GM19043 (cell line): ENCODE results near the gene KISS1R.
"Not testable (repeated sequence)": the region's sequence is repeated elsewhere in the genome, so short reads cannot be mapped to it uniquely, and the experiment has no call there.

ENCODE experiments used
- ATAC-seq: cut with Tn5 transposase; IDR thresholded peaks from one replicate; pipeline ENCODE4 v1.9.1; 2021; ENCODE audit warnings: low read depth; ENCODE audit not compliant: unreplicated experiment

The KISS1R gene

DNA sequence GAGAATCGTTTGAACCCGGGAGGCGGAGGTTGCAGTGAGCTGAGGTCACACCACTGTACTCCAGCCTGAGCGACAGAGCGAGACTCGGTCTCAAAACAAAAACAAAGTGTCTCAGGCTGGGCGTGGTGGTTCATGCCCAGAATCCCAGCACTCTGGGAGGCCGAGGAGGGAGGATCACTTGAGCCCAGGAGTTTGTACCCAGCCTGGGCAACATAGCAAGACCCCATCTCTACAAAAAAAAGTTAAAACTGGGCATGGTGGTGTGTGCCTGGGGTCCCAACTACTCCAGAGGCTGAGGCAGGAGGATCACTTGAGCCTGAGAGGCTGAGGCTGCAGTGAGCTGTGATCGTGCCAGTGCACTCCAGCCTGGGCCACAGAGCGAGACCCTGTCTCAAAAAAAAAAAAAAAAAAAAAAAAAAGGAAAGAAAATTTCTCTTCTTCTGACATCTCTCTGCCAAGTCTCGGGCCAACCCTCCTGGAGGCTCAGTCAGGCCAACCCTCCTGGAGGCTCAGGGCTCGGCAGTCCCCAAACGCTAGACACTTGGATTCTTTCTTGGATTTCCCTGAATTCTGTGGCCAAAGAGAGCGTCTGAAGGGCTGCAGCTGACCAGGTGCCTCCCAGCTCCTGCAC is 35.0 kb downstream of the KISS1R start:
- no peak for ATAC-seq

DNA sequence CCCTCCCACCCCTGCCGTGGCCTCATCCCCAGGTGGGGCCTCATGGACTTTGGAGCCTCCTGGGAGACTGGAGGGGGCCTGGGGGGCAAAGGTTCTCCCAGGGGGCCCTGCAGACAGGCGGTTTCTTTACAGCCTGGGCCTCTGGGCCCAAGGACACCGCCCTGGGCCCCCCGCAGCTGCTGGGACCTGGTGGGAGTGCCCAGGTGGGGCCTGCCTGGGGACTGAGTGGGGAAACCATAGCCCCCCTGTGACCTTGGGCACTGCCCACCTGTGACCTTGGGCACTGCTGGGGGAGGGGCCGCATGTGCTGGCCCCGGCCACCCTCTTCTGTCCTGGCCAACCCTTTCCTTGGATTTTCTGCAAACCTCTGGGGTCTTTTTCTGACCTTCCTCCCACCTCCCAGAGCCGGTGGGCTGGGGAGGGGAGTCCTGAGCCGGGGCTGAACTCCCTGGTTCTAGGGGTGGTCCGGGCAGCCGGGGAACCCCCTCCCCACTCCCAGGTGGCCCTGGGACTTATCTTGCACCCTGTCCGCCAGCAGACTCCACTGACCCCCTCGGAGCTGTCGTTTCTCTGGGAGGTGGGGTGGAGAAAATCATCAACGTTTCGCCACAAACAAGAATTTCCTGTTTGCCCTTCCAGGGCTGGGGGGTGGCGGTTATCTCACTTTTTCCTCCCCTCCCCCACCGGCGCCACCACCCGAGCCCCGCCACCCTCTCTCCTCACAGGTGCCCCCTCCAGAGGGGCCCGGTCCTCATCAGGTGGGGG is 35.7 kb downstream of the KISS1R start:
- ATAC-seq, result no peak

DNA sequence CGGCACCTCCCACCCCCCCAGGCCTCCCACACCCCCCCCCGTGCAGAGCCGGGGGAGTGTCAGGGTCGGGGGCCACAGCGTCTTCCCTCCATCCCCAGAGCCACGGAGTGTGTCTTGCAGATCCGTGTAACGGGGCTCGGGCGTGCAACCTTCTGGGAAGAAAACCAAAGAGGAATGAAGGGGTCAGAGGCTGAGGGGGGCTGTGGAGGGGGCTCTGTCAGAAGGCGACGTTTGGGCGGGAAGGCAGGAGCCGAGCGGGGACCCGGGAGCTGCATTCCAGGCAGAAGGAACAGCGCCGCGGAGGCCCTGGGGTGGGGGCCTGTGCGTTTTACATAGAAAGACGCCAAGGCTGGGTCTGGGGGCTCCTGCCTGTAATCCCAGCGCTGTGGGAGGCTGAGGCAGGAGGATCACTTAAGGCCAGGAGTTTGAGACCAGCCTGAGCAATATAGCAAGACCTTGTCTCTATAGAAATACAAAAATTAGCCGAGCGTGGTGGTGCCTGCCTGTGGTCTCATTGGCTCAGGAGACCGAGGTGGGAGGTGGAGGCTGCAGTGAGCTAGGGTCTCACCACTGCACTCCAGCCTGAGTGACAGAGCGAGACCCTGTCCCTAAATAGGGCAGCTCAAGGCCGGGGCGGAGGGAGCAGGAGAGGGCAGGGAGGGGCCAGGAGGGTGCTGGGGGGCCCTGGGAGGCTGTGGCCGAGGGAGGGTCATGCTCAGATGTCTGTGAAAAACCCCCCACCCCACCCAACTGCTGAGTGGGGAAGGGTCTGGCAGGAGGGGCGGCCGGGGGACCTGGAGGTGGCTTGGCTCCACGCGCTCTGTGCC is 36.5 kb downstream of the KISS1R start:
- no peak for ATAC-seq

DNA sequence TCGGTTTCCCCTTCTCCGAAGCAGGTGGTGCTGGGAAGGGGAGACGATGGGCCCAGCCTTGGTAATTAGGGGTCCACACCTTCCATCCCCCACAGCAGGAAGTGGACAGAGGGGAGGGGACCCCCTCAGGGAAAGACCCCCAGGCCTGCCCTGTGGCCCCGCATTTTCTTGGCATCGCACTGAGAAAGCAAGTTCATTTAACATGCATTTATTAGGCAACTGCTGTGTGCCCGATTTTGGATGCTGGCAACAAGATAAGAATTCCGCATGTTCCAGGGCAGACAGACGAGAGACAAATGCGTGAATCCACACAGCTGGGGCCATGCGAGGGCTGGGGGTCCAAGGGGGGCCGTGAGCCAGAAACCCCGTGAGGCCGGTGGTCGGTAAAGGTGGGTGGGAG is 37.1 kb downstream of the KISS1R start:
- ATAC-seq, result no peak

DNA sequence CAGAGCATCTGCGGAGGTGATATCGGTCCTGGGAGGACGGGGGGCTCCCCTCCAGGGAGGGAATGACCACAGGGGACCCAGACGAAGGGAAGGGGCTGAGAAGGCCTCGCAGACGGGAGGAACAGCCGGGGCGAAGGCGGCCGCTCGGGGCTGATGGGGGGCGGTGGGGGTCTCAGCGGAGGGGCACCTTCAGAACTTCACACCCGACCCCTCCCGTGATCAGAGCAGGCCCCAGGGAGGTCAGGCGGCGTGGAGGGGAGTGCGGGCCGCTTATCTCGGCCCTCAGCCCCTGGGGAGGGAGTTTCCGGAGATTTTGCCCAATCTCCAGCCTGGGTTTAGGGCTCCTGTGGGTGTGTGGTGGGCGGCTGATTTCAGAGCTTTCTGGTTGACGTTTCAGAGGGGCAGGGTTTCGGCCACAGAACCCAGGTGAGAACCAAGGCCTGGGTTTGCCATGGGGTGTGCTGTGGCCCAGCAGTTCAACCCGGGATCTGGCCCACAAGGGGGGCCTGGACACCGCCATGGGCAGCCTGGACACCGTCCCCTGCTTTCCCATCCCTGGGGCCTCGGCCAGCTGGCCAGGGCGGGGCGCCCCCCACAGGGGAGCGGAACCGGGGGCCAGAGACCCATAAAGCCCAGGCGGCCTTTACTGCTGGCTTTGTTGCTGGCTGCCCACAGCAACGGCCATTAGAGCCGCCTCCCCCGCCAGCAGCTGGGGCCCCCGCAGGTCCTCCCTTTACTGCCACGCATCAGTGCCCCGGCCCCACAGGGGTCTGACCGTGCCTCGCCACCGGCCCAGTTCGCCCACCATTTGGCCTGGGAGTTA is 37.8 kb downstream of the KISS1R start:
- ATAC-seq, result no peak

DNA sequence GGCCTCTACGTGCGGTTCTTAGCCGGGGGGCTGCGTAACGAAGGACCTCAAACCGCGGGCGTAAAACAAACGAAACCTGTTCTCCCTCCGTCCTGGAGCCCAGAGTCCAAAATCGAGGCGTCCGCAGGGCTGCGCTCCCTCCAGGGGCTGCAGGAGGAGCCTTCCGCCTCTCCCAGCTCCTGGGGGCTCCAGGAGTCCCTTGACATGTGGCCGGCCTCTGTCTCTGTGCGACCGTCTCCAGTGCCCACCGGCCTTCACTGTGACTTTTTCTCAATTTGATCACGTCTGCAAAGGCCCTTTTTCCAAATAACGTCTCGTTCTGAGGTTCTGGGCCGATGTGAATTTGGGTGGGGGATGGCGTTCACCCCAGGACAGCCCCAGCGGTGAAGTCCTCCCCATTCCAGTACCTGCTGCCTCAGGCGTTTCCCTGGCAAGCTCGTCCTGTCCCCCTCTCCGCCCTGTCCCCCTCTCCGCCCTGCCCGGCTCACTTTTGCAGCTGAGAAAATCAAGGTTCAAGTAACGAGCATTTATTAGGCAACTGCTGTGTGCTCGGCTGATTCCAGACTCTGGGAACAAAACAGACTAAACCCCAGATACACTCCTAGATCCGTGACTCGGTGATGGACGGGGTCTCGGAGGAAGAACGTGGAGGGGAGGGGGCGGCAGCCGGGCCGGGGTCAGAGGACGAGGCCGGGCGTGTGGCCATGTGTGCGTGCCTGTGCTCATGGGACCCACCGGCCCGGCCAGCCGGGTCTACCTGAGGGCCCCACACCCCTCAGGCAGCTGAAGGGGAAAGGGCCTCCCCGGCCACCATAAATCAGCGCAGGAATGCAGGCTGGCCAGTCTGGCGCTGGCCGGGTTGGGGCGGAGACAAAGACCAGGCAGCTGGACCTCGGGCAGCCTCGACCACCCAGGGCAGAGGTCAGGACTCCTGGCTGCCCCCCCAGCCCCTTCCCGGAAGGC is 39.0 kb downstream of the KISS1R start:
- ATAC-seq, result no peak

DNA sequence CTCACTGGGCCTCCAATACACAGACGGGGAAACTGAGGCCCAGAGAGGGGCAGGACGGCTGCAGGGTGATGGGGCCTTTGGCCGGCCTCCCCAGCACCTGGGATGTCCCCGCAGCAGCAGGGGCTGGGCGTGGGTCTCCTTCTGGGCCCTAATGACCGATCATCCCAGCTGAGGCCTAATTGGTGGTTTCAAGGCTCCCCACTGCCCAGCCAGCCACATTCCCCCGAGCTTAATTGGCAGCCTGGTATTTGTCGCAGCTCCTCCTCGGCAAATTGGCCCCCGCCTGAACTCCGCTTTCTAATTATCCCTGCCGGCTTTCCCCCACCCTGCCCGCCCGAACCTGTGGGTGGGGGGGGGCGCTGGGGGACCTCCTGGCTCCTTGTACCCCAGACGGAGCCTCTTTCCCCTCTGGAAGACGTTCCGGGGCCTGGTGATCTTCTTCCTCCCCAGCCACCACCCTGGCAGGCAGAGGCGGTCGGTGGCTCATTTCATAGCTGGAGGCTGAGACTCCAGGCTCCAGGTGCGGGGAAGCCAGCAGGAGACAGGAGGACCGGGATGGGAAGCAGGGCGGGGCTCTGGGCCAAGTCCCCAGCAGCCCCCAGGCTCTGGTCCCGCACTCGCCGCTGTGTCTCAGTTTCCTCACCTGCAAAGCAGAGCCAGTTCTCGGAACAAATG is 39.8 kb downstream of the KISS1R start:
- no peak for ATAC-seq

DNA sequence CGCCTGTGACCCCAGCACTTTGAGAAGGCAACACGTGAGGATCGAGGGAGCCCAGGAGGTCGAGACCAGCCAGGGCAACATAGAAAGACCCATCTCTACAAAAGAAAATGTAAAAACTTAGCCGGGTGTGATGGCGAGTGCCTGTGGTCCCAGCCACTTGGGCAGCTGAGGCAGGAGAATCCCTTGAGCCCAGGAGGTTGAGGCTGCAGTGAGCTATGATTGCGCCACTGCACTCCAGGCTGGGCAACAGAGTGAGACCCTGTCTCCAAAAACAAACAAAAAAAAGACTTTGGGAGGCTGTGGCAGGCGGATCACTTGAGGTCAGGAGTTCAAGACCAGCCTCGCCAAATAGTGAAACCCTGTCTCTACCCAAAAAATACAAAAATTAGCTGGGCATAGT is 40.4 kb downstream of the KISS1R start:
- not testable (repeated sequence) for ATAC-seq

DNA sequence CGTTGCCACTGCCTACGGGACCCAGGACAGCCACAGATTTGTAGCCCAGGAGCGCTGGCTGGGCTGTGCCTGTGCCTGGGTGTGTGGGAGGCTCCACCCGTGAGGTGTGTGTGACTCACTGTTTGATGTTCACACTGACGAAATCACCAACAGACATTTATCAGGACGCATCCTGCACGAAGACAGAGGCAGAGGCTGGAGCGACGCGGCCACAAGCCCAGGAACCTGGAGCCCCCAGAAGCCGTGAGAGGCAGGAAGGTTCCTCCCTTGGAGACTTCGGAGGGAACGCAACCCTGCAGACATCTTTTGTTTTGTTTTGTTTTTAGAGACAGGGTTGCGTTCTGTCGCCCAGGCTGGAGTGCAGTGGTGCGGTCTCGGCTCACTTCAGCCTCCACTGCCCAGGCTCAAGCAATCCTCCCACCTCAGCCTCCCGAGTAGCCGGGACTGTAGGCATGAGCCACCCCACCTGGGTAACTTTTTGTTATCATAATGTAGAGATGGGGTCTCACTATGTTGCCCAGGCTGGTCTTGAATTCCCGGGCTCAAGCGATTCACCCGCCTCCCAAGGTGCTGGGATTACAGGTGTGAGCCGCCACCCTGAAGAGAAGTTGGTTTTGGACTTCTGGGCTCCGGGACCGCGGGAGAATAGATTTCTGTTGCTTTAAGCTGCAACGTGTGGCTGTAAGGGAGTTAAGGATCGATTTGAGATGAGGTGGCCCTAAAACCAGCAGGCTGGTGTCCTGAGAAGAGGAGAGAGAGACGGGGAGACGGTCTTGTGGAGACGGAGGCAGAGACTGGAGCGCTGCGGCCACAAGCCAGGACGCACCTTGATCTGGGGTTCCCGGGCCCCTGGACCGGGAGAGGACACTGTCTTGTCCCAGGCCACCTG is 42.1 kb downstream of the KISS1R start:
- no peak for ATAC-seq

DNA sequence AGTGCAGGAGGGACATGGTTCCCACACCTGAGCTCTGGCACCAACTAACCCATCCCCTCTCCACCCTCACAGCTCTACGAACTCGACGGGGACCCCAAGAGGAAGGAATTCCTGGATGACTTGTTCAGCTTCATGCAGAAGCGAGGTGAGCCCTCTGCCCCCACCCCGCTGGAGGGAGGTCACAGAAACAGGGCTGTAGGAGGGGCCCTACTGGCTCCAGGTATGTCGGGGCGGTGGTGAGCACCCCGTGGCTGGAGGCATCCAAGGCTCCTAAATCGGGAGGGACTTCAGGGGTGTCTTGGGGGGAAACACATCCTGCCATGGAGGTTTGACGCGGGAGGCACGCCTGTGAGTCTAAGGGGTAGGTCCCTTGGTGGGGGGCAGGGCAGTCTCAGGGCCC is 42.9 kb downstream of the KISS1R start:
- ATAC-seq, result no peak

DNA sequence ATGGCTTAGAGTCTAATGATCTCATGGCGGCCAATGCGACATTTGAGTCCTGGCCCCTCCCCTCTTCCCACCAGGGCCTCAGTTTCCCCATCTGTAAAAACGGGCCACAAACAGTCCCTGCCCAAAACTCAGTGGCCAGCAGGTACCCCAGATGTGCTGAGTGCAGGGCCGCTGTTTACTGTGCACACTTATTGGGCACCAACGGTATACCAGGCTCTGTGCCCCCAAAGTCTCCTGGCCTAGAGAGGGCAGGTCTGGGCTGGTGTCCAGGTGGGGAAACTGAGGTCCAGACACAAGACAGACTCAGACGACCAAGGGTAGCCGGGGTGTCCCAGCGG is 43.4 kb downstream of the KISS1R start:
- ATAC-seq, result no peak

DNA sequence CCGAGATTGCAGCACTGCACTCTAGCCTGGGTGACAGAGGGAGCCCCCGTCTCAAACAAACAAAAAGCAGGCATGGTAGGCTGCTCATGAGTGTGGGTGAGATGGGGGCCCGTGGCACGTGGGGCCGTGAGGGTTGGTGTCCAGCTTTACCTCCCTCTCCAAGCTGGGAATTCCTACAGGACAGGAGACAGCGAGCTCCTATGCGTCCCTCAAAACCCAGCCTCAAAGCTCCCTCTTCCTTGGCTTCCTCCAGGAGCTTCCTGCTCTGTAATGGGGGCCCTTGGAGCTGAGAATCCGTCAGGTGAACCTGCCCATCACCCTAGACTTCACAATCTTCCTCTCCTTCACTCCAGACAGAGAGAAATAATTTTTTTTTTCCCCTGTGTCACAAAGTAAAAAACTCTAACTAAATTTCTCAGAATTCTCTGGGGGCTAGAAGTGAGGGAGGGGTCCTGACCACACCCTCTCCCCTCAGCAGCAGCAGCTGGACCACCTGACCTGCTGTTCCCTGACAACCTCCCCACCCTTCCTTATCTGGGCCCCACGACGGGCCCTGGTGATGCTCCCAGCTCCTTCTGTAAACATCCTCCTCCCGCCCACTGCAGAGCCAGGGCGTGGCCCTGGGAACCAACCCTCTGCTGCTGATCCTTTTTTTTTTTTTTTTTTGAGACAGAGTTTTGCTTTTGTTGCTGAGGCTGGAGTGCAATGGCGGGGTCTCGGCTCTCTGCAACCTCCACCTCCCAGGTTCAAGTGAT is 44.9 kb downstream of the KISS1R start:
- no peak for ATAC-seq

DNA sequence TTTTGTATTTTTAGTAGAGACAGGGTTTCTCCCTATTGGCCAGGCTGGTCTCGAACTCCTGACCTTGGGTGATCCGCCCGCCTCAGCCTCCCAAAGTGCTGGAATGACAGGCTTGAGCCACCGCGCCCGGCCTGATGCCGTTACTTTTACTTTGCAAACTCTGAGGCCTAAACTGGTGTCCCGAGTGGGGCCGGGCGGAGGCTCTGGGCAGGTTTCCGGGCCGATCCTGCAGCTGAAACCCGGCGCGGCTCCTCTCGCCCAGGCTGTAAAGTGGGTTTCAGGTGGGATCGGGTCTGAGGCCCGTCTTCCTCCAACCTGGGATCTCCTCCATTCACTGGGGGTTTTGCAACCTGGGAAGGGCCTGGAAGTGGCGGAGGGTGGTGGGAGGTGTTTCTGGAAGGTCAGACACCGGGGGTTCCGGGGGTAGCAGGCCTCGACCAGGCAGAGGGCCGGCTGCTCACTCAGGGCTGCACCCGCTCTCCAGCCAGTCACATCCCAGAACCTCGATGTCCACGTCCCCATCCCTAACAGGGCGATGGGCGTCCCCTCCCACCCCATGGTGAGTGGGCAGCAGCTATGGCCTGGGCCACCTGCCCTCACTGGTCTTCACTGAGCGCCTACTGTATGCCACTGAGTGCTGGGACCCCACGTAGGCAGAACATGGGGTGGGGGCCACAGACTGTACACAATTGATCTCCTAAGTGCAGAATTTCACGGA is 45.7 kb downstream of the KISS1R start:
- no peak for ATAC-seq

DNA sequence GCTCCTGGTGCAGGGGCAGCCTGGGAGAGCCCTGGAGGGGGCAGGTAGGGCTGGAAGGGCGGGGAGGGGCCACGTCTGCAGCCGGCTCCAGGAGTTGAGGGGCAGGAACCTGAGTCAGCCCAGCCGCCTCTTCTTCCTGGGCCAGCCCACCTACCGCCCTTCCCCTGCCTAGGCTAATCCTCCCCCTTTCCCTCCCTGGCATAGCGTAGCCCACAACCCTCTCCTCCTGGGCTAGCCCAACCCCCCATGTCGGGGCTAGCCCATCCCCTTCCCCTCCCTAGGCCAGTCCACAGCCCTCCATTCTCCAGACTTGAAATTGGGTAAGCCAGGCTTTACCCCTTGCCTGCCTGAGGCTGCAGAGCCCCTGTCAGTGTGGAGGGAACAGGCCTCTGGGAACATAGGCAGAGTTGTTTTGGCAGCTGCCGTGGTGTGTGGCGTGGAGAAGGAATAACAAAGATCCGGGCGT is 46.4 kb downstream of the KISS1R start:
- ATAC-seq, result no peak

DNA sequence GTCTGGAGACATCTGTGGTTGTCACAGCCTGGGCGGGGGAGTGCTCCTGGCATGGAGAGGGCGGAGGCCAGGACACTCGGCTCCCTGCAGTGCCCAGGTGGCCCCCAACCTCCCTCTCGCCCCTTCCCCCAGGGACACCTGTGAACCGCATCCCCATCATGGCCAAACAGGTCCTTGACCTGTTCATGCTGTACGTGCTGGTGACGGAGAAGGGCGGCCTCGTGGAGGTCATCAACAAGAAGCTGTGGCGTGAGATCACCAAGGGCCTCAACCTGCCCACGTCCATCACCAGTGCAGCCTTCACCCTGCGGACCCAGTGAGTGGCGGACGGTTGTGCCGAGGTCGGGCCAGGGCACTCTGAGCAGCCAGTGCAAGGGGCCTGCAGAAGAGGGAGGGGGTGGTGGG is 47.0 kb downstream of the KISS1R start:
- no peak for ATAC-seq

DNA sequence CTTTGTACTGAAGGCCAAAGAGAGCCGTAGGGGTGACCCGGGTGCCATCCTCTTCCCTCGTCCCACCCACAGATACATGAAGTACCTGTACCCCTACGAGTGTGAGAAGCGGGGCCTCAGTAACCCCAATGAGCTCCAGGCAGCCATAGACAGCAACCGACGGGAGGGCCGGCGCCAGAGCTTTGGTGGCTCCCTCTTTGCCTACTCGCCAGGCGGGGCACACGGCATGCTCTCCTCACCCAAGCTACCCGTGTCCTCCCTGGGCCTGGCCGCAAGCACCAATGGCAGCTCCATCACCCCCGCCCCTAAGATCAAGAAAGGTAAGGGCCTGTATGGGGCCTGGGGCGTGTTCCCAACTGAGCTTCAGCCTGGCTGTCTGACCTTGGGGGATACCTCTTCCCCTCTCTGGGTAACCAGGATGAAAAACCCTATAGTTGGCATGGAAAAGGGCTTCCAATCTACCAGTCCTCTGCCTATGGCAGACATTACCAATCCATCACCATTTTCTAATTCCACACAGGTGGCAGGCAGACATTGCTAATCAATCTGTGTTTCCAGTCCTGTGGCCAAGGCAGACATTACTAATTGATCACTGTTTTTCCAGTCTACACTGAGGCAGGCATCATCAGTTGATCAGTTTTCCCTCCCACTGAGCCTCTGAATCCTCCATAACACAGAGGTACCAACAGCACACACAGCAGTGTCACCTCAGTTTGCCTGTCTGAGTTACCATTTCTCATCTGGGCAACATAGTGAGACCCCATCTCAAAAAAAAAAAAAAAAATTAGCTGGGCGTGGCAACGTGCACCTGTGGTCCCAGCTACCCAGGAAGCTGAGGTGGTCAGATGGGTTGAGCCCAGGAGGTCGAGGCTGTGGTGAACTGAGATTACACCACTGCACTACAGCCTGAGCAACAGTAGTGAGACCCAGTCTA is 47.9 kb downstream of the KISS1R start:
- ATAC-seq, result no peak
